Prostate gland (tissue), 2 donors: Measurements from ENCODE around the gene TNFRSF17.

Experiments used
- POLR2A ChIP-seq: fragments of 450-650 bp; IDR thresholded peaks from one replicate; pipeline ENCODE4 v1.6.1; 2016; ENCODE audit warnings: antibody characterized with exemption, mild to moderate bottlenecking
- TF ChIP-seq, protein P1 (sequence below), 4 experiments: fragments of 200-600 bp in 2 of 4; fragments of 450-650 bp in 2 of 4; sonication (generic) in 2 of 4; IDR thresholded peaks; 1 replicate in 3 of 4; 2 replicates in 1 of 4; pipeline ENCODE4 v1.5.1; 2016 to 2019; ENCODE audit warnings: antibody characterized with exemption in 4 of 4, mild to moderate bottlenecking in 2 of 4, moderate library complexity in 2 of 4

DNA sequence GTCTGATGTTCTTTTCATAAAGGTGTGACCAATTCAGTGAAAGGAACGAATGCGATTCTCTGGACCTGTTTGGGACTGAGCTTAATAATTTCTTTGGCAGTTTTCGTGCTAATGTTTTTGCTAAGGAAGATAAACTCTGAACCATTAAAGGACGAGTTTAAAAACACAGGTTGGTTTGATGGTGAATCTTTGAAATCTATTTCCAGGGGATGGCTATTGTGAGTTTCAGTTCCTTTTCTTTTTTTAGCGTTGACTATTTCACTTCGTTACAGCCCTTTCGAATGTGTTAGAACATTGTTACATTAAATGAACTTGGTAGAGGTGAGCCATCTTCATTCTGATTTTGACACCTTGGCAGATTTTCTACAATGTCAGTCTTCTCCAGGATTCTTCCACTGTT is 1.2 kb downstream of the TNFRSF17 start:
- no peak for TF ChIP-seq POLR2A
- TF ChIP-seq, protein P1, sequence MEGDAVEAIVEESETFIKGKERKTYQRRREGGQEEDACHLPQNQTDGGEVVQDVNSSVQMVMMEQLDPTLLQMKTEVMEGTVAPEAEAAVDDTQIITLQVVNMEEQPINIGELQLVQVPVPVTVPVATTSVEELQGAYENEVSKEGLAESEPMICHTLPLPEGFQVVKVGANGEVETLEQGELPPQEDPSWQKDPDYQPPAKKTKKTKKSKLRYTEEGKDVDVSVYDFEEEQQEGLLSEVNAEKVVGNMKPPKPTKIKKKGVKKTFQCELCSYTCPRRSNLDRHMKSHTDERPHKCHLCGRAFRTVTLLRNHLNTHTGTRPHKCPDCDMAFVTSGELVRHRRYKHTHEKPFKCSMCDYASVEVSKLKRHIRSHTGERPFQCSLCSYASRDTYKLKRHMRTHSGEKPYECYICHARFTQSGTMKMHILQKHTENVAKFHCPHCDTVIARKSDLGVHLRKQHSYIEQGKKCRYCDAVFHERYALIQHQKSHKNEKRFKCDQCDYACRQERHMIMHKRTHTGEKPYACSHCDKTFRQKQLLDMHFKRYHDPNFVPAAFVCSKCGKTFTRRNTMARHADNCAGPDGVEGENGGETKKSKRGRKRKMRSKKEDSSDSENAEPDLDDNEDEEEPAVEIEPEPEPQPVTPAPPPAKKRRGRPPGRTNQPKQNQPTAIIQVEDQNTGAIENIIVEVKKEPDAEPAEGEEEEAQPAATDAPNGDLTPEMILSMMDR (IDR thresholded peaks at IDR 0.05), result no peak
